ENCODE measurements around the gene NUDT14.

The NUDT14 gene

DNA sequence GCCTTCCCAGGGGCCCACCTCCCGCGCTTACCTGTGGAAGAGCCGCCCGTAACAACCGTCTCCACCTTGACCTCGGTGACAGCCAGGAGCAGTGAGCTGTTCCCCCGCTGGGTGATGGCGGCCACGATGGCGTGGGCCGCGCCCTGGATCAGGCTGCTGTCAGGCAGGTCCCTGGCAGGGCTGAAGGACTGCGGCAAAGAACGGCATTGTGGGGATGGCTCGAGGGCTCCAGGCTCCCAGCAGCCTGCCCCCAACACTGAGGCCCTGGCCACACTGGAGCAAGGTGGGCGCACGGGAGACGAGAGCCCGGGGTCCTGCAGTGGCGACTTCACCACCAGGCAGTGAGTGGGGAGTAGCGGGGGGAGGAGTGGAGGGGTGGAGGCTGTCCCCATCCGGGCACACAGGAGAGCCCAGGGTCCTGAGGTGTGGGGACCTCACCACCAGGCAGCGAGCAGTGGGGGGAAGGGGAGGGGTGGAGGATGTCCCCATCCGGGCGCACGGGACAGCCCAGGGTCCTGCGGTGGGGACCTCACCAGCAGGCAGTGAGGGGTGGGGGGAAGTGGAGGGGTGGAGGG, 37.6 kb downstream of the NUDT14 start:
- H4K8ac ChIP-seq (ENCODE audit: low read depth, low read length), result no peak overlapping the region
- no peaks in the 10 kb centered on the region for H3K36me3 ChIP-seq (ENCODE audit: control insufficient read depth in 1 of 2, insufficient read depth in 2 of 2, low read length in 2 of 2)
- no peak overlapping the region for H2AFZ ChIP-seq (ENCODE audit: insufficient read depth, low read length, poor library complexity)
- no peak overlapping the region for H3K27ac ChIP-seq (ENCODE audit: low read depth, low read length)
- no peaks in the 10 kb centered on the region for H3K4me1 ChIP-seq (ENCODE audit: control insufficient read depth in 1 of 2, insufficient read depth in 2 of 2, low read length in 2 of 2)
- no peak overlapping the region for H2BK12ac ChIP-seq (ENCODE audit: low read length)
- no peak overlapping the region for H4K91ac ChIP-seq (ENCODE audit: low read depth, low read length)
- DNase-seq, result no peak
- H3K18ac ChIP-seq (ENCODE audit: low read length), result no peak overlapping the region
- no peak overlapping the region for H3K4me3 ChIP-seq (ENCODE audit: low read depth, low read length)
- no peaks in the 10 kb centered on the region for H3K79me1 ChIP-seq (ENCODE audit: low read length)
- H3K9me3 ChIP-seq (ENCODE audit: insufficient read depth, low read depth, low read length), result peaks cover 15% of the 10 kb centered on the region
- H3K9ac ChIP-seq (ENCODE audit: low read length), result no peak overlapping the region
- no peak overlapping the region for H2AK5ac ChIP-seq (ENCODE audit: low read length)
- H3K79me2 ChIP-seq (ENCODE audit: control insufficient read depth, insufficient read depth, low read length, poor library complexity), result no peaks in the 10 kb centered on the region
- no peak overlapping the region for H2BK120ac ChIP-seq (ENCODE audit: insufficient read depth, low read length, poor library complexity)
- no peak overlapping the region for H3K4me2 ChIP-seq (ENCODE audit: low read length)
- no peak overlapping the region for H3K14ac ChIP-seq (ENCODE audit: low read length)
- no peak overlapping the region for H2BK5ac ChIP-seq (ENCODE audit: low read depth, low read length, poor library complexity)
- H4K12ac ChIP-seq (ENCODE audit: low read depth, low read length), result no peak overlapping the region
- H3K27me3 ChIP-seq (ENCODE audit: insufficient read depth, low read length), result no peaks in the 10 kb centered on the region
- no CpG with 5 or more reads among the region's 27 CpGs for WGBS (ENCODE audit: extremely low coverage, insufficient coverage, insufficient read length)
- no peak overlapping the region for H3K23ac ChIP-seq (ENCODE audit: low read length)
- no peak overlapping the region for H3K4ac ChIP-seq (ENCODE audit: low read depth, low read length)

- no peaks in the 10 kb centered on the region for H3K79me2 ChIP-seq (ENCODE audit: control insufficient read depth, insufficient read depth, low read length, poor library complexity)
- no peak overlapping the region for H4K12ac ChIP-seq (ENCODE audit: low read depth, low read length)
- no peak overlapping the region for H3K14ac ChIP-seq (ENCODE audit: low read length)
- H3K9ac ChIP-seq (ENCODE audit: low read length), result no peak overlapping the region
- H3K4ac ChIP-seq (ENCODE audit: low read depth, low read length), result no peak overlapping the region
- no peak overlapping the region for H2BK12ac ChIP-seq (ENCODE audit: low read length)
- H4K91ac ChIP-seq (ENCODE audit: low read depth, low read length), result no peak overlapping the region
- H3K9me3 ChIP-seq (ENCODE audit: insufficient read depth, low read depth, low read length), result peaks cover 15% of the 10 kb centered on the region
- no peaks in the 10 kb centered on the region for H3K36me3 ChIP-seq (ENCODE audit: control insufficient read depth in 1 of 2, insufficient read depth in 2 of 2, low read length in 2 of 2)
- H3K27me3 ChIP-seq (ENCODE audit: insufficient read depth, low read length), result no peaks in the 10 kb centered on the region
- no peak overlapping the region for H2AFZ ChIP-seq (ENCODE audit: insufficient read depth, low read length, poor library complexity)
- no peak overlapping the region for H2BK5ac ChIP-seq (ENCODE audit: low read depth, low read length, poor library complexity)
- H2AK5ac ChIP-seq (ENCODE audit: low read length), result no peak overlapping the region
- no peak overlapping the region for H3K4me2 ChIP-seq (ENCODE audit: low read length)
- H3K27ac ChIP-seq (ENCODE audit: low read depth, low read length), result no peak overlapping the region
- no peak overlapping the region for H4K8ac ChIP-seq (ENCODE audit: low read depth, low read length)
- DNase-seq, result no peak
- H3K4me3 ChIP-seq (ENCODE audit: low read depth, low read length), result no peak overlapping the region
- H3K4me1 ChIP-seq (ENCODE audit: control insufficient read depth in 1 of 2, insufficient read depth in 2 of 2, low read length in 2 of 2), result no peaks in the 10 kb centered on the region
- H3K18ac ChIP-seq (ENCODE audit: low read length), result no peak overlapping the region
- no CpG with 5 or more reads among the region's 60 CpGs for WGBS (ENCODE audit: extremely low coverage, insufficient coverage, insufficient read length)
- H3K79me1 ChIP-seq (ENCODE audit: low read length), result no peaks in the 10 kb centered on the region
- no peak overlapping the region for H2BK120ac ChIP-seq (ENCODE audit: insufficient read depth, low read length, poor library complexity)
- H3K23ac ChIP-seq (ENCODE audit: low read length), result no peak overlapping the region
Observed at GRCh38 chr14:105142651-105143450, 38.3 kb downstream of the NUDT14 start.

GRCh38 chr14:105141486-105142281, 39.4 kb downstream of the NUDT14 start:
- no peaks in the 10 kb centered on the region for H3K4me1 ChIP-seq (ENCODE audit: control insufficient read depth in 1 of 2, insufficient read depth in 2 of 2, low read length in 2 of 2)
- H3K79me1 ChIP-seq (ENCODE audit: low read length), result no peaks in the 10 kb centered on the region
- no peak overlapping the region for H2BK5ac ChIP-seq (ENCODE audit: low read depth, low read length, poor library complexity)
- H3K9me3 ChIP-seq (ENCODE audit: insufficient read depth, low read depth, low read length), result peaks cover 15% of the 10 kb centered on the region
- WGBS (ENCODE audit: extremely low coverage, insufficient coverage, insufficient read length), result no CpG with 5 or more reads among the region's 43 CpGs
- H3K9ac ChIP-seq (ENCODE audit: low read length), result no peak overlapping the region
- no peak overlapping the region for H2BK120ac ChIP-seq (ENCODE audit: insufficient read depth, low read length, poor library complexity)
- no peak overlapping the region for H4K8ac ChIP-seq (ENCODE audit: low read depth, low read length)
- H3K79me2 ChIP-seq (ENCODE audit: control insufficient read depth, insufficient read depth, low read length, poor library complexity), result no peaks in the 10 kb centered on the region
- no peak overlapping the region for H2AK5ac ChIP-seq (ENCODE audit: low read length)
- no peaks in the 10 kb centered on the region for H3K27me3 ChIP-seq (ENCODE audit: insufficient read depth, low read length)
- H2BK12ac ChIP-seq (ENCODE audit: low read length), result no peak overlapping the region
- no peak overlapping the region for H3K4me2 ChIP-seq (ENCODE audit: low read length)
- no peak for DNase-seq
- no peak overlapping the region for H4K91ac ChIP-seq (ENCODE audit: low read depth, low read length)
- no peaks in the 10 kb centered on the region for H3K36me3 ChIP-seq (ENCODE audit: control insufficient read depth in 1 of 2, insufficient read depth in 2 of 2, low read length in 2 of 2)
- H2AFZ ChIP-seq (ENCODE audit: insufficient read depth, low read length, poor library complexity), result no peak overlapping the region
- no peak overlapping the region for H3K18ac ChIP-seq (ENCODE audit: low read length)
- no peak overlapping the region for H3K4me3 ChIP-seq (ENCODE audit: low read depth, low read length)
- H3K23ac ChIP-seq (ENCODE audit: low read length), result no peak overlapping the region
- no peak overlapping the region for H4K12ac ChIP-seq (ENCODE audit: low read depth, low read length)
- no peak overlapping the region for H3K4ac ChIP-seq (ENCODE audit: low read depth, low read length)
- no peak overlapping the region for H3K14ac ChIP-seq (ENCODE audit: low read length)
- H3K27ac ChIP-seq (ENCODE audit: low read depth, low read length), result no peak overlapping the region

- Histone ChIP-seq H4K8ac (ENCODE audit: low read depth, low read length) (no peak overlapping the region), H4K12ac (ENCODE audit: low read depth, low read length) (no peak overlapping the region), H3K79me1 (ENCODE audit: low read length) (no peaks in the 10 kb centered on the region), H3K4me3 (ENCODE audit: low read depth, low read length) (no peak overlapping the region), H3K9me3 (ENCODE audit: insufficient read depth, low read depth, low read length) (peaks cover 15% of the 10 kb centered on the region), H2BK12ac (ENCODE audit: low read length) (no peak overlapping the region), H3K23ac (ENCODE audit: low read length) (no peak overlapping the region), H2AFZ (ENCODE audit: insufficient read depth, low read length, poor library complexity) (no peak overlapping the region), H2BK5ac (ENCODE audit: low read depth, low read length, poor library complexity) (no peak overlapping the region), H3K14ac (ENCODE audit: low read length) (no peak overlapping the region), H4K91ac (ENCODE audit: low read depth, low read length) (no peak overlapping the region), H2AK5ac (ENCODE audit: low read length) (no peak overlapping the region), H3K27ac (ENCODE audit: low read depth, low read length) (no peak overlapping the region), H3K27me3 (ENCODE audit: insufficient read depth, low read length) (no peaks in the 10 kb centered on the region), H2BK120ac (ENCODE audit: insufficient read depth, low read length, poor library complexity) (no peak overlapping the region), H3K4me2 (ENCODE audit: low read length) (no peak overlapping the region), H3K18ac (ENCODE audit: low read length) (no peak overlapping the region), H3K4ac (ENCODE audit: low read depth, low read length) (no peak overlapping the region), H3K36me3 (ENCODE audit: control insufficient read depth in 1 of 2, insufficient read depth in 2 of 2, low read length in 2 of 2) (no peaks in the 10 kb centered on the region), H3K79me2 (ENCODE audit: control insufficient read depth, insufficient read depth, low read length, poor library complexity) (no peaks in the 10 kb centered on the region), H3K4me1 (ENCODE audit: control insufficient read depth in 1 of 2, insufficient read depth in 2 of 2, low read length in 2 of 2) (no peaks in the 10 kb centered on the region), H3K9ac (ENCODE audit: low read length) (no peak overlapping the region)
- no CpG with 5 or more reads among the region's 6 CpGs for WGBS (ENCODE audit: extremely low coverage, insufficient coverage, insufficient read length)
- no peak for DNase-seq
Observed at GRCh38 chr14:105141026-105141425, 40.1 kb downstream of the NUDT14 start.
